GM19328 (cell line): ENCODE data around the gene TRAPPC2B.
A peak's percentile ranks its signal among the peaks of the same experiment; 100 is the strongest.
"Not testable (repeated sequence)": the region's sequence is repeated elsewhere in the genome, so short reads cannot be mapped to it uniquely, and the experiment has no call there.

Experiments
- ATAC-seq: cut with Tn5 transposase; IDR thresholded peaks from one replicate; pipeline ENCODE4 v1.9.1; 2021; ENCODE audit warnings: mild to moderate bottlenecking, moderate library complexity; ENCODE audit not compliant: unreplicated experiment

The TRAPPC2B gene

DNA sequence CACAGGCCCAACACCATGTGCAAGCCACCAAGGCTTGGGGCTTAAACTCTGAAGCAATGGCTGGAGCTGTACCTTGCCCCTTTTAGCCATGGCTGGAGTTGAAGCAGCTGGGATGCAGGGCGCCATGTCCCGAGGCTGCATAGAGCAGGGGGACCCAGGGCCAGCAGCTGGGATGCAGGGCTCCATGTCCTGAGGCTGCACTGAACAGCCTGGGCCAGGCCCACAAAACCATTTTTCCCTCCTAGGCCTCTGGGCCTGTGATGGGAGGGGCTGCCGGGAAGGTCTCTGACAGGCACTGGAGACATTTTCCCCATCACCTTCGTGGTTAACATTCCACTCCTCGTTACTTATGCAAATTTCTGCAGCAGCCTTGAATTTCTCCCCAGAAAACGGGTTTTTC lies 10.8 kb downstream of the TRAPPC2B start:
- ATAC-seq, result no peak

DNA sequence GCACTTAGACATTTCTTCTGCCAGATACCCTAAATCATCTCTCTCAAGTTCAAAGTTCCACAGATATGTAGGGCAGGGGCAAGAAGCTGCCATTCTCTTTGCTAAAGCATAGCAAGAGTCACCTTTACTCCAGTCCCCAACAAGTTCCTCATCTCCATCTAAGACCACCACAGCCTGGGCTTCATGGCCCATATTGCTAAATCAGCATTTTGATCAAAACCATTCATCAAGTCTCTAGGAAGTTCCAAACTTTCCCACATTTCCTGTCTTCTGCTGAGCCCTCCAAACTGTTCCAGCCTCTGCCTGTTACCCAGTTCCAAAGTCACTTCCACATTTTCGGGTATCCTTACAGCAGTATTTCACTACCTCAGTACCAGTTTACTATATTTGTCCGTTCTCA lies 11.3 kb downstream of the TRAPPC2B start:
- not testable (repeated sequence) for ATAC-seq

DNA sequence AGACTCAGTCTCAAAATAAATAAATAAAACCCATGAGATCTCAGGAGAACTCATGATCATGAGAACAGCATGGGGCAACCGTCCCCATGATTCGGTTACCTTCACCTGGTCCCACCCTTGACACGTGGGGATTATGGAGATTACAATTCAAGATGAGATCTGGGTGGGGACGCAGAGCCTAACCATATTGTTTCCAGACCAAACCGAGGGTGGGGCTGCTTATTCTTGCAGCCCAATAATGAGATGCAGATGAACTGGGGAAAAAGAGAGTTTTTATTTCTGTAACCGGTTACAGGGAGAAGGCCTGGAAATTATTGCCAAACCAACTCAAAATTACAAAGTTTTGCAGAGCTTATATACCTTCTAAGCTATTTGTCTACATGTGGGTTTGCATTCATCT lies 12.8 kb downstream of the TRAPPC2B start:
- no peak for ATAC-seq

DNA sequence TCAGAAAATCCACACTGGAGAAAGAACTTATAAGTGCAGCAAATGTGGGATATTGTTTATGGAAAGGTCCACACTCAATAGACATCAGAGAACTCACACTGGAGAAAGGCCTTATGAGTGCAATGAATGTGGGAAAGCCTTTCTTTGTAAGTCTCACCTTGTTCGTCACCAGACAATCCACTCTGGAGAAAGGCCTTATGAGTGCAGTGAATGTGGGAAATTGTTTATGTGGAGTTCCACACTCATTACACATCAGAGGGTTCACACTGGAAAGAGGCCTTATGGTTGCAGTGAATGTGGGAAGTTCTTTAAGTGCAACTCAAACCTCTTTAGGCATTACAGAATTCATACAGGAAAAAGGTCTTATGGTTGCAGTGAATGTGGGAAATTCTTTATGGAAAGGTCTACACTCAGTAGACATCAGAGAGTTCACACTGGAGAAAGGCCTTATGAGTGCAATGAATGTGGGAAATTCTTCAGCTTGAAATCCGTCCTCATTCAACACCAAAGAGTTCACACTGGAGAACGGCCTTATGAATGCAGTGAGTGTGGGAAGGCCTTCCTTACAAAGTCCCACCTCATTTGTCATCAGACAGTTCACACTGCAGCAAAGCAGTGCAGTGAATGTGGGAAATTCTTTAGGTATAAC lies 14.3 kb downstream of the TRAPPC2B start:
- ATAC-seq, result no peak

DNA sequence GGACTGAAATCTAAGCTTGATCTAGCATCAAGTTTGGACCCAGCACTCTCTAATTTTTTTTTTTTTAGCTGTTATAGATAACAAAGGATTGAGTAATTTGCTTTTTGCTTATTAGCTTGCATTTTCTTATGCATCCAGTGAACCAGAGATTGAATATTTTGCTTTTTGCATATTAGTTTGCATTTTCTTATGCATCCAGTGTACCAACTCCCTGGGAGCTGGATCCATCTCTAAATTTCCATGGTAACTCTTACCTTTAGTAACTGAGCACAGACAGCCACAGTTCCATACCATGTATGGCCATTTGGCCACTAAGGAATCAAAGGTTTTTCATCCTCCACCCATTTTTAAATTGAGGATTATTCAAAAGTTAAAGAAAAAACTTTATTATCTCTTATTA lies 17.6 kb downstream of the TRAPPC2B start:
- ATAC-seq, result no peak

DNA sequence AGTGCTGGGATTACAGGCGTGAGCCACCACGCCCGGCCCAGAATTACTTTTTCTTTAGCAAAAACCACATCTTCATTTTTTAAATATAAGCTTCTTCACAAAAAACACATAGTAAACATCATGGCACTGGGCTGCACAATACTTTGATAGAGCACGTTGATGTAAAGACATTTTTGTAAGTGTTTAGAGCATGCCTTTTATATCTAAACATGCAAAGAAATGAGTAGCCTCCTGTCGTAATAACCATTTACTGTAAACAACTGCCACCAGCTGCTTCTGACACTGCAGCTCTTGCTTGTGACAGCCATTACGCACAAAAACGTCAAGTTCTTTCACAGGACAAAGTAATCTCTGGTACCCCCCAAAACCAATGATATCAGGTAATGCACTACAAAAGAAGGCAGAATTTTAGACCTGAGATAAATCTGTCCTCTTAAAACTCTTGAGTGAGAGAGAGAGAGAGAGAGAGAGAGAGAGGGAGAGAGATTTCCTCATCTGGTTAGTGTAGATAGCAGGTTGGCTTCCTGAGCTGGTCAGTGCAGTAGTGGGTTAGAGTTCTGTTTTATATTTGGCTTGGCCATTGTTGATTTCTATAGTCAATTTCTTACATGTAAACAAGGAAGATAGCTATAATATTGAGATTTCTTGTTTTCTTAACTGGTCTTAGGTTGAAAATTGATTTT lies 19.6 kb downstream of the TRAPPC2B start:
- ATAC-seq, result no peak

DNA sequence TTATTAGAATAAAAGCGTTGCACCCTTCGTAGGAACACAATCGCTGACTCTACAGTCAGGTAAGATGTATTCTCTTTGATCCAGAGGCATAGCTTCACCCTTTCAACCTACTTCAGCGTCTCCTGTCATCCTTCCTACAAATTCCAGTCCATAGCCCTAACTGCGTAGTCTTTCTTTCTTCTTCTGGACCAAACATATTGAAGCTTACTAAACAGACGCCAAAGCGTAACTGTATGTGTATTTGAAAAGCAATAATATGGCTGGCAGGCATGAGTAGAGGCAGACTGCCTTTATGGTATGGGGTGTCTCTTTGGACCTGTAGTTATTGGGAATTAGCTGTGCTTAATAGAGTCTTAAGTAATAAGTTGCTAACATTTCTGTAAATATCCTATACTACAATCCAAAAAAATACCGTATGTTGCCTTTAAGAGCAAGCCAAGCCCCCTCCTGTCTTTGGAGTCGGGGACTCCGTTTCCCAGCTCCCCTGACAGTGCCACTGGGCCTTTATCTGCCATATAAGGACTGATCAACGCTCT lies 25.9 kb downstream of the TRAPPC2B start:
- ATAC-seq, result no peak

DNA sequence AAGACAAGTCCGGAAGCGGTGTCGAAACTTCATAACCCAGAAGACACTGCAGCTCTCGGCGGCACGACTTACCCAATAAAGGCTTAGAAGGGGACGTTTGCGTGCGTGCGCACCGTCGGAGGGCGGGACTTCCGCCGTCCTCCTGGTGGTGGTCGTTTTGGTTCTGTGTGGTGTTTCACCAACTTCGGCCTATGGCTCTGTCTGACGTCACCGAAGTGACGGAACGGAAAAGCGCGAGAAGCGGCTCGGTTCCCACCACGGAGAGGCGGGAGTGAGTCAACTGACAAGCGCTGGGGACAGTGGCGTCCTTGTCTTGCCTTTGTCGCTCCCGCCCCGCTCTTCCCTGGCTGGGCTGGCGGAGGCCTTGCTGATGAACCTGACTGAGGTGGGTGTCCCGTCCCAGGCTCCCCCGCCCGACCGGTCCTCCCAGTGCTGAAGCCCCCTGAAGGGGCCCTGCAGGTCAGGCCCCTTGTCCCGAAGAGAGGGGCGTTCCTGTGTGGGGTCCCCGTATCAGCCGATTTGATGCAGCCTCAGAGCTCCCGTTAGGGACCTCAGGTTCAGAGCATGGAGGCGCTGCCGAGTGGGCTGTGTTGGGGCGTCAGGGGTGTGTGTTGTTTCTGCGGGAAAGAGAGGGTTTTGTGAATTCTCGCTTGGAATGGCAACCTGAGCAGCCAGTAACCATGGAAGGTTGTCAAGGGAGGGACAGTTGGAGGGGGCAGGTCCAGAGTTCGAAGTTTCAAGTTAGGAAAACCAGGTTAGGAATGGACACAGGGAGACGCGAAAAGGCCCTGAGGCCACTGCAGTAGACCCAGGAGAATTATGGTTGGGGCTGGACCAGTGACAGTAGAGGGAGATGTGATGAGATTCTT lies 26.6 kb downstream of the TRAPPC2B start, which contains the start of gene ZNF548:
TSS of gene ZNF548 (plus strand) at position 125 of the 869 bp plus-strand sequence. CDS start at position 371, 246 bp downstream.
- ATAC-seq, result peak; percentile 96

DNA sequence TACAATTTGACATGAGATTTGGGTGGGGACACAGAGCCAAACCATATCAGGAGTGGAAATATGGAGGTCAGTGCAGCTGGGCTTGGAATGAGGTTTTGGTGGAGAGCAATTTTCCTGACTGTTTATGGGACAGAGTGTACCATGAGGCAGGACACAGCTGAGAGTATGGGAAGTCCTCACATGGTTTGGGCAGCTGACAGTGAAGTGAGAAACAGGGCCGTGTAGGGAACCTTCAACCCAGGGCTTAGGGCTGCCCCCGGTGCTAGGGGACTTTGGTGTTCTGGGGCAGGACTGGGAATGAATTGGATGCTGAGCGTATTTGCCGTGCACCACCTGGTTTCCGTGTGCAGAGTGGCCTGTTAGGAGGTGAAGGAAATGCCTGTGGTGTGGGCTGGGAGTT lies 32.4 kb downstream of the TRAPPC2B start:
- no peak for ATAC-seq

DNA sequence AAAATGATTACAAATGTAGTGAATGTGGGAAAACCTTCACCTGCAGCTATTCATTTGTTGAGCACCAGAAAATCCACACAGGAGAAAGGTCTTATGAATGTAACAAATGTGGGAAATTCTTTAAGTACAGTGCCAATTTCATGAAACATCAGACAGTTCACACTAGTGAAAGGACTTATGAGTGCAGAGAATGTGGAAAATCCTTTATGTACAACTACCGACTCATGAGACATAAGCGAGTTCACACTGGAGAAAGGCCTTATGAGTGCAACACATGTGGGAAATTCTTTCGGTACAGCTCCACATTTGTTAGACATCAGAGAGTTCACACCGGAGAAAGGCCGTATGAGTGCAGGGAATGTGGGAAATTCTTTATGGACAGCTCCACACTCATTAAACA lies 35.5 kb downstream of the TRAPPC2B start:
- ATAC-seq, result no peak

DNA sequence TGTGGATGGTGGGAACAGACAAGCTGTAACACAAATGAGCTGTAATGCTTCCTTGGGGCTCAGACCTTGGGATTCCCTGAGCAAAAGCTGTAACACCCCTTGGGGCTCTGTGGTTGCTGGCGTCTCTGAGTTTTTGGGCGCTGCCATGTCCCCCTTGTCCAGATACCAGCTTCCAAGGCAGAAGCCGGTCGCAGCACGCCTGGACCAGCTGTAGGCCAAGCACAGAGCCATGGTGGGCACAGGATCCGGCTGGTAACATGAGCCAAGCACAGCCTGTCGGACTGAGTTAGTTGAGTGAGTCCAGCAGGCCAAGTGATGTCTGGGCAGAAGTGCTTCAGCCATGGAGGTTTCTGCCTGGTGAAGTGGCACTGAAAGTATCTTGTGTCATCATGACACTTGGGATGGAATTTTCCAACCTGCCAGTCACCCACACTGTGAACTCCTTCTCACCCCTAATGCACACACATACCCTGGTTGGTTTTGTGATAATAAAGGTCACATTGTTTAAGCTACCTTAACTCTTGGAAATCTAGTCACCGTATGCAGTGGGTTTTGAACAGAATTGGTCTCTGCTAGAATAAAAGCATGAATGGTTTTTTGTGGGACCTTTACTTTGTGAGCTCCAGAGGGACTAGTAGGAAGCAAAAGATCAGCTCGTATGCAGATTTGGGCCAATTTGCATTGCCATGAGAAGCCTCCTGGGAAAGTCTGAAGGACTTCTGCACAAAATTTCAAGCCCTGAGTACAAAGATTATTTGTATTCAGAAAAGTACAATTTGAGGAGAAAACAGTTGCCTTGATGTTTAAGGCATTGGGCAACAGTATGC lies 40.6 kb downstream of the TRAPPC2B start:
- no peak for ATAC-seq

DNA sequence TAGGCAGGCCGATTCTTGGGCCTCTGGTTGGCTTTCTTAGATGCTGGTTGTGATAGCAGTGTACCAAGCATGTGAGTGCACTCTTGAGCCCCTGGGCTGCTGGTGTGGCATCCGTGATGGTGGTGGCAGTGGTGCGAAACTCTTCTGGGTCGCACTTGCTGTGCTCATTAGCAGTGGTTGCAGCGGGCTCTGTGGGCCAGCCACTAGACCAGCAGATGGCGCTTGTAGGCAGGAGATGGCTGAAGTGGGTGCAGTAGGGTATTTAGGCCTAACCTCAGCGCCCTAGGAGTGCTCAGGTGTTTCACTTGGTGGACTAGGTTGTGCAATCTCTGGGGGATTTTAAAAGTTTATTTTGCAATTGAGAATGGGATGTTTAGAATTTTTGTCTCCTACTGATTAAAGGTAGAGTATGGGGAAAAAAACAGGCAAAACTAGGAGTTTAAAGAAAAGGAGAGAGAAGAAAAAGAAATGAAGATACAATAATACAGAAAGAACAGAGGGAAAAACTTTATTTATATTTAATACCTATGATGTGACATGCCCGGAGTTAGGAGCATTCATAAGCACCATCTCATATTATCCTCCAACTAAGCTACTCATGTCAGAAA lies 43.3 kb downstream of the TRAPPC2B start:
- ATAC-seq, result no peak

DNA sequence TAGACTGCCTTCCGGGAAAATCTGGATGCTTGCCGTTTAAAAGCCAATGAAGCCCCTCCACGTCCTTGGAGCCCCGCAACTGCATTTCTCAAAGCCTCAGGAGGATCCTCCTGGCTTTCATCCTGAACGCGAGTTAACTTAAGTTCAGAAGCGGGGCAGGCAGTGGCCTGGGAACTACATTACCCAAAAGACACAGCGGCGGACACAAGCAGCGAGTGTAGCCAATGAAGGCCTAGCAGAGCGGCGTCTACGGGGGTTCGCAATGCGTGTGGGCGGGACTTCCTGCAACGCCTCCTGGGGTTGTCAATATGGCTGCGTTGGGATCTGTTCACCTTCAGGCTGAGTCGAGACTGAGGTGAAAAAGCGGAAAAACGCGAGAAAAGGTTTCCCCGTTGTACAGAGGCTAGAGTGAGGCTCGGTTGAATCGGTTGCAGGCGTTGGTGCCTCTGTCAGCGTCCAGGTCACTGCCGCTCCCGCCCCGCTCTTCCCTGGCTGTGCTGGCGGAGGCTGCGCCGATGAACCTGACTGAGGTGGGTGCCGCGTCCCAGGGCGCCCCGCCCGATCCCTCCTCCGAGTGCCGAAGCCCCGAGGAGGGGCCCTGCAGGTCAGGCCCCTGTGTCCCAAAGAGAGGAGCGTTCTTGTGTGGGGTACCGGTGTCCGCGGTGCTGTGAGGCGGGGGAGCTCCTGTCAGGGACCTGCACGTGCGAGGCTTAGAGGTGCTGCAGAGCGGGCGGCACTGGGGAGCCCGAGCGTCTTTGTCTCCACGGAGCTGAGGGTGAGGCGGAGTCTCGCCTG lies 47.7 kb downstream of the TRAPPC2B start, which contains the start of gene ZNF17:
TSS of gene ZNF17 (plus strand) at position 285 of the 795 bp plus-strand sequence. CDS start 2,455 bp downstream, outside the sequence.
- ATAC-seq, result peak; percentile 98
